NCI-H1417 treated with DMSO at 0.1 percent for 48 hours (cell line): ENCODE results near the gene USO1.
"Not testable (repeated sequence)": the region's sequence is repeated elsewhere in the genome, so short reads cannot be mapped to it uniquely, and the experiment has no call there.

Source experiments
- DNase-seq: peaks from one replicate; lab custom pipeline; 2025; lab: John Stamatoyannopoulos, UW

USO1 gene, protein sequence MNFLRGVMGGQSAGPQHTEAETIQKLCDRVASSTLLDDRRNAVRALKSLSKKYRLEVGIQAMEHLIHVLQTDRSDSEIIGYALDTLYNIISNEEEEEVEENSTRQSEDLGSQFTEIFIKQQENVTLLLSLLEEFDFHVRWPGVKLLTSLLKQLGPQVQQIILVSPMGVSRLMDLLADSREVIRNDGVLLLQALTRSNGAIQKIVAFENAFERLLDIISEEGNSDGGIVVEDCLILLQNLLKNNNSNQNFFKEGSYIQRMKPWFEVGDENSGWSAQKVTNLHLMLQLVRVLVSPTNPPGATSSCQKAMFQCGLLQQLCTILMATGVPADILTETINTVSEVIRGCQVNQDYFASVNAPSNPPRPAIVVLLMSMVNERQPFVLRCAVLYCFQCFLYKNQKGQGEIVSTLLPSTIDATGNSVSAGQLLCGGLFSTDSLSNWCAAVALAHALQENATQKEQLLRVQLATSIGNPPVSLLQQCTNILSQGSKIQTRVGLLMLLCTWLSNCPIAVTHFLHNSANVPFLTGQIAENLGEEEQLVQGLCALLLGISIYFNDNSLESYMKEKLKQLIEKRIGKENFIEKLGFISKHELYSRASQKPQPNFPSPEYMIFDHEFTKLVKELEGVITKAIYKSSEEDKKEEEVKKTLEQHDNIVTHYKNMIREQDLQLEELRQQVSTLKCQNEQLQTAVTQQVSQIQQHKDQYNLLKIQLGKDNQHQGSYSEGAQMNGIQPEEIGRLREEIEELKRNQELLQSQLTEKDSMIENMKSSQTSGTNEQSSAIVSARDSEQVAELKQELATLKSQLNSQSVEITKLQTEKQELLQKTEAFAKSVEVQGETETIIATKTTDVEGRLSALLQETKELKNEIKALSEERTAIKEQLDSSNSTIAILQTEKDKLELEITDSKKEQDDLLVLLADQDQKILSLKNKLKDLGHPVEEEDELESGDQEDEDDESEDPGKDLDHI

DNA sequence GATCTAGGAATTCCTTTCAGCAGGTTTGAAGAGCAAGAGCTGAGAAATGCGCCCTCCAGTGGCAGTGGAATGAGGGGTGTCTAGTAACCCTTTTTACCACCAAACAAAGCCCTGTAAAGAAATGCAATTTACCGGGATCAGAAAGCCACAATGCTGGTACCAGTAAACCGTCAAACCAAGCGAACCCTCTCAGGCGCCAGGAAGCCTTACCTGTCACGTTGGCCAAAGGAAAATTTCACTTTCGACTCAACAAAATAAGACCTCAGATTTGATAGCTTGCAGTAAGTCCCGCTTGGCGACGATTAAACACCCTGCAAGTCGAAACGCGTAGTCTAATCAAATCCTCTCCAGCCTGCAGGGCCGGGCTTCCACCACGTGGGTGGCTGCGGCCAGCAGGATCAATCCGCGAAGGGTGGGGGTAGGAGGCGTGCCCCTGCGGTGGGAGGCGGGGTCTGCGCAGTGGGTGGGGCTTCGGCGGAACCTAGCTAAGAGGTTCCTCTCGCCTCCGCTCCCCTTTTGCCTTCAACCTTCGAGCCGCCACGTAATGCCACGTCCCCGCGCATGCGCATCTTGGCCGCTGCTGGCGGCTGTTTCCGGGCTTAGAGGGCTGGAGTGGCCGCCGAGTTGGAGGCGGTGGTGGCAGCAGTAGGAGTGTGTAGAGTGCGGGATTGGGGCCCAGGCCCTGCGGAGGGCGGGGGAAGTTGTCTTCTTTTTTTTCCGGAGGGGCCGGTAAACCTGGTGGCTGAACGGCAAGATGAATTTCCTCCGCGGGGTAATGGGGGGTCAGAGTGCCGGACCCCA lies at the start of gene USO1:
Gene USO1 (plus strand): TSS at position 512 of the 801 bp plus-strand sequence. CDS start 243 bp downstream, at position 755.
- peak; percentile 94 for DNase-seq

DNA sequence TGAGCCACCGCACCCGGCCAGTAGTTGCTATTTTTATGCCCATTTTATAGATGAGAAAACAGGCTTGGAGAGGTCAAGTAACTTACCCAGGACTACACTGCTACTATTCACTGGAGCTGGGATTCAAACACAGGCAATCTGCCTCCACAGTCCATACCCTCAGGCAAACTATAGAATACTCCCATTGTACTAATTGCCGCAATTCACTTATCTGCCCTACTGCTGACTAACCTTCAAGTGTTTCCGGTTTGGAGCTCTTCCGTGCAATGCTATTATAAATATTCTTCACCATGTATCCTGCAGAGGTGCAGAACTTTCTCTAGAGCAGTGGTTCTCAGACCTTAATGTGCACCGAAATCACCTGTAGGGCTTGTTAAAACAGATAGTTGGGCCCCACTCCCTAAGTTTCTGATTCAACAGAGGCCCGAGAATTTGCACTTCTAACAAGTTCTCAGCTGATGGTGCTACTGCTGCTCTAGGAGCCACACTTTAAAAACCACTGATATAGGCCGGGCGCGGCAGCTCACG lies 49.3 kb upstream of the USO1 start:
- no peak for DNase-seq

DNA sequence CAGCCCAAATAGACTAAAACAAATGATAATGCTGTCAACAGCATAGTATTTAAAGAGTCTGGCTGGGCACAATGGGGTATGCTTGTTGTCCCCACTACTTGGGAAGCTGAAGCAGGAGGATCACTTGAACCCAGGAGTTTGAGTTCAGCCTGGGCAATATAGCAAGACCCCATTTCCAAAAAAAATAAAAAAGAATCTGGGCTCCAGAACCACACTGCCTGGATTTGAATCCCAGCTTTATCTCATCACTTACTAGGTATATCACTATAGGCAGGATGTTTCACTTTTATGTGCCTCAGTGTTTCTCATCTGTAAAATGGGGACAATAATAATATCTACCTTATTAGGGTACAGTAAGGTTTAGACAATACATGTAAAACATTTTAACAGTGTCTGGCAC lies 45.9 kb upstream of the USO1 start:
- DNase-seq: no peak

DNA sequence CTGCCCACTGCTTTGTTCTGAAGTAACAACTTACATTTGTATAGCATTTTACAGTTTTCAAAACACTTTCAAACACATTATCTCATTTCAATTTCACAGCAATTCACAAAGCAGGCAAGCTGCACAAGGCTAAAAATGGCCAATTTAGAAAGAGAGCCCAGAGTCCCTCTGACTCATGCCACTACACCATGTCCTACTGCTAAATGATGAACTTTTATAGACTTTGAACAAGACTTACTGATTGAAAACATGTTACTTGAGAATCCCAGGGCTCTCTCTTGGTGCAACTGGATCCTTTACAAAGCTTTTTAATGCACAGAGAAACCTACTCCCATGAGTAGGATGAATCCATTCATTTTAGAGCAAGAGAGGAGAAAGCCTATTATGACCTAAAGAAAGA lies 45.4 kb upstream of the USO1 start:
- no peak for DNase-seq

DNA sequence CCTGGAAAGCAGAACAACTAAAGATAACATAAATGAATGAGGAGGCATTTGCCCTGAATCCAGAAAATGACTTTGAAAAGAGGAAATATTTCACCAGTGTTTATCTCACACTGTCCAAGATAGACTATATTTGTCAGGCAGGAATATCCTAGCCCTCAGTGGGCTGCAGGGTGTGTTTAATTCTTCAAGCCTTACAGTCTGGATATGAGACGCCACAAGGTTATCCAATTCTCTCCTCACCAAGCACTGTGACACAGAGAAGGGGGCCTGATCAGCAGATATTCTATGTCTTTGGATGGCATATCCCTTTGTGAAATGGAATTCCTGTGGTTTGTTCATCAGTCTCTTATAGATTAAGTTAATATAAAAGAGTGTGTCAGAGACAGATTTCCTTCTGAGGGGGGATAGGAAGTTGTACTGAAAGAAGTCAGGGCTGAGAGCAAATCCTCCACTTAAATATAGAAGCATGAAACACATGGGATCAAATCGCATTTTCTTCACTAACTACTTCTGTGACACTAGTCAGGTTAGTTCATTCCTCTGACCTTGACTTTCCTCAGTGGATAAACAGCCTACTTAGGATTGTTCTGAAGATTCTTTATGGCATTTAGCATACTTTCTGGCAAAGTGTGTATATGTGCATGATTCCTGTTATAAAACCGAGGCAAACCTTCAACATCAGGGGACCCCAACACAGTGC lies 44.4 kb upstream of the USO1 start:
- no peak for DNase-seq

DNA sequence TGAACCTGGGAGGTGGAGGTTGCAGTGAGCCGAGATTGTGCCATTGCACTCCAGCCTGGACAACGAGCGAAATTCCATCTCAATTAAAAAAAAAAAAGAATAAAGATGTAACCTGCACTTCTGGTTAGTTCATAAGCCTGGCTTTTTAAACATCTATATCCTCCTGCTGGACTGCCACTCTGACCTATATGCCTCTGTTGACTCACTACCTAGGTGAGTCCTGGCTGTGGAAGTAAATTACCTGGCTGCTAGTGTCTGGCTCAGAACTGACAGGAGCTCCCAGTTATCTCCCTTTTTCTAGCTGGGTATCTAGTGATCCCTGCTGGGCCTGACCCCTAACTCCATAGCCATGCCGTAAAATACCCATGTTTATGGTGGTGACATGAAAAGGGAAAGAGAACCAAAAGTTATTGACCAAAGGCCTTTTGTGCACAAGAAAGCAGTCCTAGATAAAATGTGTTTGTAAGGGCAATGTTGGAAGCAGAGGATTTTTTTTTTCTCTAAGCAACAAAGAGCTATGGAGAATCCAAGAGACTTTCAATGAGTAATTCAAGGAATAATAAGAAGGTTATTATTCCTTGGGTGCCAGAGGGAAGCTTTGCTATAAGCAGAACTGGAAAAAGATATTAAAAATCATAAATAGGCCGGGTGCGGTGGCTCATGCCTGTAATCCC lies 40.8 kb upstream of the USO1 start:
- DNase-seq: no peak

DNA sequence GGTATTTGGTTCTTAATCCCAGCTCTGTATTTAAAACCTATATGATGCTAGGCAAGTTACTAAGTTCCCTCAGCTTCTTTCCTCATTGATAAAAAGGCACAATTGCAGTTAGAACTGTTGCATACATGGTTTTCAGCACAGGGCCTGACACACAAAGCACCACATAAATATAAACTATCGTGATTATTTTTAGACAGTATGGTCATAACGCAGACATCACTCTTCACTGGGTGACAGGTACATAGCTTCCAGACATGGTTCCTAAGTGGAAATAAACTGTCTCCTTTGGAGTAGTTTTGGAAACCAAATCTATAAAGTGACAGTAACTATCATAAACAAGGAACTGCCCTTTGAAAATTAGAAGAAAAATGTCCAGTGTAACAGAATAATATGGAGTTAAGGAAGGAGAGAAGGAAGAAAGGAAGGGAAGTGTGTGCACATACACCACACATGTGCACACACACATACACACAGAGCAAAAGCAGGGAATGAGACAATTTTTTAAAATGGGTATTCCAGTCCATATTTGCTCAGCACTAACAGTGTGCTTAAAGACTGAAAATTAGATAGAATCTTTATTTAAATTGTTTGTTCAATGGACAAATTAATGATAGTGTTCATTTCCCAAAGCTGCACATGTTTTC lies 38.7 kb upstream of the USO1 start:
- no peak for DNase-seq

DNA sequence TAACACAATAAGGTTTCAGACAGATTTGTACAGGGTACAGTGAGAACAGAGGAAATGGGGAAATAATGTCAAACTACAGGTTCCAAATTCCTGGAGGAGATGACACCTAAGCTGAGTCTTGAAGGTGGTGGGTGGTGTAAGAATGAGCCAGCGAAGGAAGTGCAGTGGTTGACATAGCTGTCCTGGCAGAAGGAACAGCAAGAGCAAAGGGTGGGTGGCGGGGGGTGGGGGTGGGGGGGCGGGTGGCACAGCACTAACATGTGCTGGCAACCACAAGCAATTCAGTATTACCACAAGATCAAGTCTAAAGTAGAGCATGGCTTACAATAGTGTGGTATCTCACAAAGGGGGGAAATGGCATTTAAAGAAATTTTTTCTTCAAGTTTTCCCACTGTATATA lies 38.0 kb upstream of the USO1 start:
- no peak for DNase-seq

DNA sequence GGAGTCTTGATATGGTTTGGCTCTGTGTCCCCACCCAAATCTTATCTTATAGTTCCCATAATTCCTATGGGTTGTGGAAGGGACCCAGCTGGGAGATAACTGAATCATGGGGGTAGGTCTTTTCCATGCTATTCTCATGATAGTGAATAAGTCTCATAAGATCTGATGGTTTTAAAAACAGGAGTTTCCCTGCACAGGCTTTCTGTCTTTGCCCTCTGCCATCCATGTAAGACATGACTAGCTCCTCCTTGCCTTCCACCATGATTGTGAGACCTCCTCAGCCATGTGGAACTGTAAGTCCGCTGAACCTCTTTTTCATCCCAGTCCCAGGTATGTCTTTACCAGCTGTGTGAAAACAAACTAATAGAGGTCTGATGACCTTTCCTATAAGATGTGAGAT lies 37.3 kb upstream of the USO1 start:
- DNase-seq: not testable (repeated sequence)

DNA sequence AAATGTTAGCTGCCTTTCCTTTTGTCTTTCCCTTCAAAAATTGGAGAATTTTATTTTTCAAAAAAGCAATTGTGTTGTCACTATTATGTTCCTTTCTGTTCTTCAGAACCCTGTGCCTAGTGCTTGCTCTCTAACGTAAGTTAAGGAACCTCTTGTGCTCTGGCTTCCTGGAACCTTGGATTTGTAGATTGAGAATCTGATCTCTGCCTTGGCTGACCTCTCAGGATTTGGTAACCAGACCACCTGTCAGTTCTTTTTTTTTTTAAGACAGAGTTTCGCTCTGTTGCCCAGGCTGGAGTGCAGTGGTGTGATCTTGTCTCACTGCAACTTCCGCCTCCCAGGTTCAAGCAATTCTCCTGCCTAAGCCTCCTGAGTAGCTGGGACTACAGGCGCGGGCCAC lies 32.3 kb upstream of the USO1 start:
- not testable (repeated sequence) for DNase-seq

DNA sequence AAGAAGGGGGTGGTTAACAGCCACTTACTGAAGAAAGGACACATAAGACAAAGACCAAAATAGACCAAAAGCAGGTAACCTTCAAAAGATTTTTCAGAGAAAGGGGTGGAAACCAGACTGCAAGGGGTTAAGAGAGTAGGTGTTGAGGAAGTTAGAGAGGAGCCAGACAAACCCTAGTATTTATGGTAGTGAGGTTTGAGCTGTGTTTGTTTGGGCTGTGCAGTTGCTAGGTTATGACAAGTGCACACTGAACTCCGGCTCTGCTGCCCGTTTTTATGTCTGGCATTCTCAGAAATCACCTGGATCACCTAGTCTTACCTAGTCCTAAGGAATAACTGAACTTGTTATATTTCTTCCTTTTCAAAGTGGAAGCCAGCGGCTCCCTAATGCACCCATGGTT lies 28.3 kb upstream of the USO1 start:
- DNase-seq: no peak

DNA sequence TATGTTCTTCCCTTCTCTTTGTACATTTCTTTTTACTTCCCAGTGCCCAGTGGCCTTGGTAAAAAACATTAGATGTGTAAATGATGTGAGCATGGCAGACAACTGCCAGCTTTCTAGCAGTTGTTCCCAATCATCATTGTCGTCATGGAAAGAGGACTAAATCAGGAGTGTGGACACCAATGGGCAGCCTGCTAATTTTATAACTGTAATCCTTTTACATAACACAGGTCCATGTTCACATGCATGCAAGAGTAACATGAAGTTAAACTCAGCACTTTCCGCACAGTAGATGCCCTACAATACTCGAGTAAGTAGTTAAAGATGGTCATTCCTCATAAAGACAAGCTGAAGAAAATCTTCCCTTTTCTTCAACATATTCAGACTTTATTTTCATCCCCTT lies 27.8 kb upstream of the USO1 start:
- DNase-seq: no peak

DNA sequence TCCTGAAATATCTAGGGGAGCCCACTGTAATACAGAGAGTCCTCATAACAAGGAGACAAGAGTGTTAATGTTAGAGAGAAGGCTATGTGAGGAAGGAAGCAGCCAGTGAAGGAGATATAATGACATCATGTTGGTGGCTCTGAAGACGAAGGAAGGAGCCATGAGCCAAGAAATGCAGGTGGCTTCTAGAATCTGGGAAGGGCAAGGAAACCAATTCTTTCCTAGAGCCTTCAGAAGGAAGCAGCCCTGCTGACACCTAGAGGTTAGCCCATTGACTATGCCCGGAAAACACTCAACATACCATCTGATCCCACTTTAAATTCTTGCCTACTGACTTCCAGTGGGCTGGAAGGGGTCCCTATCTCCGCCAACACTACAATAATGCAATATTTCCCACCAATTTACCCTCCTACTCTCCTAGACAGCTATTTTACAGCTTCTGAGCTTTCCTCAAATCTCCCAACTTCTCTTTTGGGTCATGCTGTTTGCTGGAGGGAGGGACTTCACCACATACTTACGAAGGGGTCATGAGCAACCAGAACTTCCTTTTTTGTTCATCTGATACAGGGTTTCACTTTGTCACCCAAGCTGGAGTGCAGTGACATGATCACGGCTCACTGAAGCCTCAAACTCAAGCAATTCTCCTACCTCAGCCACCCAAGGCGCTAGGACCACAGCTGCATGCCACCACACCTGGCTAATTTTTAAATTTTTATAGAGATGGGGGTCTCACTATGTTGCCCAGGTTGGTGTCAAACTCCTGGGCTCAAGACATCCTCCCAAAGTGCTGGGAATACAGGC lies 26.0 kb upstream of the USO1 start:
- no peak for DNase-seq

DNA sequence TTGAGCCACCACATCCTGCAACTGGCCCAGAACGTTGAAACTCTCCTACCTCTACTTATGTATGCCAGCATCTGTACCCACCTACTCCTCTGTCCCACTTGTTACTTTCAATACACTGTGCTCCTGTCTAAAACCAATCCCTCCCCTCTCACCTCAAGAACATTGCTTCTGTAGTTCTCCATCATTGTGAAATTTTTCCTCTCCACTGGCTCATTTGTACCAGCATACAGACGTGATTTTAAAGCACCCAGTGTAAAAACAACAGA lies 25.5 kb upstream of the USO1 start:
- no peak for DNase-seq

DNA sequence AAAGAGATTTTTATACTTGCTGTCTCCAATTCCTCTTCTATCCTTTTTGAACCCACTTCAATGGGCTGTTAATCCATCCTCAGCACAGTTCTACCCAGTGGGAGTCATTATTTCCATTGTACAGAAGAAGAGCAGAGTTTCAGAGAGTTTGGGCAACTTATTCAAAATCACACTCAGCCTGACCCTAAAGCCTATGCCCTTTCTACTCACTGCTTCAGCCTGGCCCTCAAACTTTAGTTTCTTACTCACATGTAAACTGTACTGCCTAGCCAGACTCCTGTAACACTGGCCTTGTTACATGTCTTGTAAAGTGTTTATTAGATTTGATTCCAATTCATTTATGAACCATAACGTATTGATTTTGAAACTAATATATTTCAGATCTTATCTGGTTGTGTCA lies 25.1 kb upstream of the USO1 start:
- DNase-seq: no peak

DNA sequence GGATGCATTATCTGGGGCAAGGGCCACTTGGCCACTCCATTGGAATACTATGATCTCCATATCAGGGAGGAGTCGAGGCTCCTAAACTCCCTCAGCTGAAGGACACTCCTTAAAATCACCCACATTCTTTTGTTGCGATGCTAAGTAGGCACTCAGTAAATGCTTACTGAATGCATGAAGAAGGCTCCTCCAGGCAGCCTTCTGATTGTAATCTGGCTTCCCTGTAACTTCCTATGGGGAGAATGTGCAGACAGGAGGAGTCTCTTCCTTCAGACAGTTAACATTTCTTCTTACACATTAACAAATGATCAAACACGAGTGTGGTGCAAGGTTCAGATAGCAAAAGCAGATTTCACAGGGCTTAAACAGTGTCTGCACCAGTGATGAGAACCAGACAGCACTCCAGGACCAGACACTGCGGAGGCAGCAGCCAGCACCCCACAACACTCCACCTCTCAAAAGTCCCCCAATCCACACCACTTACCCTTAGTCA lies 21.4 kb upstream of the USO1 start:
- DNase-seq: no peak

DNA sequence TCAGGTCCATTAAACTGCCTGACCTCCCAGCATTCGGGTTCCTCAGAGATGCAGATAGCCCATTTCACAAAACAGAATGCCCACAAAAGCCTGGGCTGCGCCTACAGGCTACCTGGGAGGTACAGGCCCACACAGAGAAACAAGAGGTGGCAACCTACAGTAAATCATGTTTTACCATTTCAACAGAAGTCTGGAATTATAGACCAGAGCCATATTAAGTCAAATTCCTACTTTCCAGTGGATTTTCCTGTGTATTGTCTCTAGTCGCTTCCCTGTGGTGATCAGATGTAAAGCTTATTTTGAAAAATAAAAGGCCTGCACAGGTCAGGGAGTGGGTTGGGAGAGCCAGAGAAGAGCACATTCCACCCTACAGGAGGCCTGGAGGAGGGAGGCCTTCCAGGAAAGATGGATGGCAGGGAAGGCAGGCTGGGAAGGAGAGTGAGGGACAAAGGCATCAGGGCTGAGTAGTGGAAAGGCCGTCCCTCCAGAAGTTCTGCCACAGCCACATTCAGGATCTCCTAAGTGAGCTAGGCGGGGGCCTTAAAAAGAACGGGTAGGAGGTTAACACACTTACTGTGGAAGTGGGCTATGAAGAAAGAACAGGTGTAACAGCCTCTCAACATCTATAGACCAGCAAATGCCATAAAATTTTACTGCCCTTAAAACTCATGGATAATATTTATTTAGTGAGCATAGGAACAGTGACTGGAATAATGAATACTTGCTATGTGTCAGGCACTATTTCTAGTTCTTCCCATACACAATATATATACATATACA lies 19.0 kb upstream of the USO1 start:
- DNase-seq: no peak

DNA sequence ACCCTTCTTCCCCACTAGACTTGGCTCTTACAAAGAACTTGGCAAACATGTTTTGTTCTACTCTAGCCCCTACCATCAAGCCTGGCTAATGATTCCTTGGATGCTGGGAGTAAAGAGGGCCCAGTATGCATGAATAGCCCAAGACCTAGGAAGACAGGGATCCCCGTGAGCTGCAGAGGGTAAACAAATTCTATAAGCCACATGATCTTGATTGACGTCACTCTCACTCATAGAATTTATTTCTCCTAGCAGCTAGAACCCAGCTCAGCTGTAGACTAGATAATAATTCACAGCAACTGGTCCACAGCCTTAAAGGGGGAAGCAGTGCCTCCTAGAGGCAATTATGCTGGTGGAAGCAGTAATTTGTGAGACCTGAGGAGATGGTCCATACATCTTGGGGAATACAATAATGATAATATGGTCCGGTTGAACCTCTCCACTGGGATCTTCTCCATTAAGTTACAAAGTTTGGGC lies 16.1 kb upstream of the USO1 start:
- DNase-seq: no peak

DNA sequence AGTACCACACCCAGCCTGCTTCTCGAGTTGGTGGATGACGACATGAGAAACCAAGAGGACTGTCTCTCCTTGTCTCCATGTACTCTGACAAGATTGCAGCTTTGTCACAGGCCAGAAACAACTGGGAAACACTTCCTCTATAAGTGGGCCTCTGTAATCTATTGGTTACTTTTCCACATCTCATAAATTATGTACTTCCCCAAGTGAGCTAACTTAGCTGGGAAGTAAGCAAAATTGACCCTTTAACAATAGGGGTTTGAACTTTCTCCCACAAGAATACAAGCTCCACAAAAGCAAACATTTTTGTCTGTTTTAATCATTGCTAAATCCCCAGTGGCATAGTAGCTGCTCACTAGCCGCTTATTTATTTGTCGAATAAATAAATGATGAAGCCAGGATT lies 14.1 kb upstream of the USO1 start:
- DNase-seq: no peak
